HepG2 (cell line): ENCODE measurements around the gene ZBTB18. TPM values are rescaled to one million over a fixed set of nuclear protein-coding genes. Genes with fewer than 3 reads are reported as not detected.

Experiments
- ATAC-seq: fragments of 200-7000 bp; cut with Tn5 transposase; 3 replicates; pipeline ENCODE4 v1.9.1; 2020; ENCODE audit warnings: mild to moderate bottlenecking, moderate library complexity
- BruUV-seq: library from RNA; stranded (reverse); fragments of 400-500 nt; replicated peaks from 2 replicates; lab custom pipeline; 2021; lab: Mats Ljungman, UMichigan
- CTCF ChIA-PET: fragments of 300-600 bp; formaldehyde crosslinking; extraction: SDS; loops from one replicate; lab custom pipeline; 2021; ENCODE audit warnings: low total read pairs, inconsistent platforms, low intra/inter-chr PET ratio; lab: Yijun Ruan, JAX
- POLR2A ChIA-PET: fragments of 350-600 bp; sonication (Branson Sonifier 250); formaldehyde crosslinking; loops from one replicate; lab custom pipeline; 2020; ENCODE audit warnings: antibody characterized with exemption, inconsistent platforms; lab: Yijun Ruan, JAX
- DNase-seq: peaks from one replicate; pipeline ENCODE4 v3.0.0-alpha.2; 2015; ENCODE audit warnings: low spot score
- FAIRE-seq: peaks from 3 replicates; lab custom pipeline; 2011; peaks lifted over from hg19 to GRCh38; lab: Jason Lieb, UNC
- H2AFZ ChIP-seq: one replicate; pipeline ENCODE4 v1.6.1; 2011; ENCODE audit warnings: low read length, inconsistent platforms
- H3K27ac ChIP-seq: fragments of 300-600 bp; 3 replicates; pipeline ENCODE4 v1.8.0; 2011; ENCODE audit warnings: mixed run types, mild to moderate bottlenecking, mixed read lengths, low read length, inconsistent platforms; ENCODE audit not compliant: insufficient read depth; ENCODE audit errors: extremely low read length
- H3K27me3 ChIP-seq, 2 experiments: fragments of 200-600 bp in 1 of 2; 2 replicates in 1 of 2; 3 replicates in 1 of 2; pipeline versions ENCODE4 v1.6.0 to v1.8.0; 2011; ENCODE audit warnings: low read length in 2 of 2, mild to moderate bottlenecking in 2 of 2, moderate library complexity in 2 of 2, inconsistent platforms in 1 of 2; ENCODE audit not compliant: insufficient read depth in 2 of 2, control insufficient read depth in 1 of 2
- H3K36me3 ChIP-seq, 2 experiments: fragments of 200-600 bp in 1 of 2; replicated peaks in 1 of 2; 2 replicates in 1 of 2; 3 replicates in 1 of 2; pipeline versions ENCODE4 v1.5.1 to v1.8.0; 2011; ENCODE audit warnings: low read length in 2 of 2, inconsistent platforms in 1 of 2; ENCODE audit not compliant: insufficient read depth in 2 of 2, control insufficient read depth in 1 of 2
- H3K4me1 ChIP-seq: 2 replicates; pipeline ENCODE4 v1.5.1; 2012; ENCODE audit warnings: low read length, inconsistent platforms; ENCODE audit not compliant: insufficient read depth
- H3K4me2 ChIP-seq: 2 replicates; pipeline ENCODE4 v1.6.0; 2011; ENCODE audit warnings: low read depth, low read length, inconsistent platforms
- H3K4me3 ChIP-seq, 3 experiments: fragments of 200-600 bp in 1 of 3; sonication (generic), shearing (Covaris generic) in 1 of 3; replicated peaks in 1 of 3; 2 replicates each; pipeline ENCODE4 v1.5.1; 2011 to 2016; ENCODE audit warnings: low read length in 3 of 3, inconsistent platforms in 2 of 3, low read depth in 2 of 3, mild to moderate bottlenecking in 2 of 3, control low read depth in 1 of 3, mixed read lengths in 1 of 3; ENCODE audit not compliant: insufficient read depth in 1 of 3
- H3K79me2 ChIP-seq: one replicate; pipeline ENCODE4 v1.6.1; 2011; ENCODE audit warnings: low read length, inconsistent platforms; ENCODE audit not compliant: insufficient read depth
- H3K9ac ChIP-seq: 2 replicates; pipeline ENCODE4 v1.6.0; 2011; ENCODE audit warnings: mild to moderate bottlenecking, low read depth, low read length, inconsistent platforms; ENCODE audit not compliant: insufficient read depth
- H3K9me3 ChIP-seq: 2 replicates; pipeline ENCODE4 v1.5.1; 2012; ENCODE audit warnings: mild to moderate bottlenecking, low read length
- H4K20me1 ChIP-seq: 2 replicates; pipeline ENCODE4 v1.6.0; 2011; ENCODE audit warnings: inconsistent platforms, mild to moderate bottlenecking, low read length, moderate library complexity; ENCODE audit not compliant: insufficient read depth
- CENPBD1 ChIP-seq: sonication (generic); formaldehyde crosslinking; IDR thresholded peaks from 2 replicates; pipeline ENCODE4 v1.8.0; 2022; ENCODE audit warnings: missing genetic modification reagents, low read depth, mild to moderate bottlenecking, borderline replicate concordance
- MATR3 ChIP-seq: sonication (generic); formaldehyde crosslinking; IDR thresholded peaks from 2 replicates; pipeline ENCODE4 v1.4.0; 2020; ENCODE audit warnings: missing genetic modification reagents
- TBX3 ChIP-seq: fragments of 450-650 bp; IDR thresholded peaks from 2 replicates; pipeline ENCODE4 v1.6.1; 2017; ENCODE audit warnings: antibody characterized with exemption, mild to moderate bottlenecking, inconsistent platforms, borderline replicate concordance
- ZIK1 ChIP-seq: sonication (generic); formaldehyde crosslinking; IDR thresholded peaks from 2 replicates; pipeline ENCODE4 v1.5.0; 2020; ENCODE audit warnings: mild to moderate bottlenecking, low read depth, missing genetic modification reagents, borderline replicate concordance
- ZKSCAN1 ChIP-seq: fragments of 150-350 bp; IDR thresholded peaks from 2 replicates; pipeline ENCODE4 v1.6.1; 2014; ENCODE audit warnings: low read length
- ZNF12 ChIP-seq: sonication (generic); formaldehyde crosslinking; IDR thresholded peaks from 2 replicates; pipeline ENCODE4 v1.5.0; 2020; ENCODE audit warnings: missing genetic modification reagents
- ZNF446 ChIP-seq: sonication (generic); formaldehyde crosslinking; IDR thresholded peaks from 2 replicates; pipeline ENCODE4 v1.5.0; 2020; ENCODE audit warnings: mild to moderate bottlenecking, missing genetic modification reagents
- ZNF513 ChIP-seq: sonication (generic); formaldehyde crosslinking; conservative IDR thresholded peaks from 2 replicates; pipeline ENCODE4 v1.5.0; 2020; ENCODE audit warnings: missing genetic modification reagents
- ZNF547 ChIP-seq: sonication (generic); formaldehyde crosslinking; IDR thresholded peaks from 2 replicates; pipeline ENCODE4 v1.5.1; 2020; ENCODE audit warnings: mild to moderate bottlenecking, missing genetic modification reagents
- ZNF747 ChIP-seq: sonication (generic); formaldehyde crosslinking; IDR thresholded peaks from 2 replicates; pipeline ENCODE4 v1.8.1; 2023; ENCODE audit warnings: missing genetic modification reagents, mild to moderate bottlenecking, borderline replicate concordance
- ZNF839 ChIP-seq: sonication (generic); formaldehyde crosslinking; IDR thresholded peaks from 2 replicates; pipeline ENCODE4 v1.4.0; 2020; ENCODE audit warnings: missing genetic modification reagents, mild to moderate bottlenecking, borderline replicate concordance
- WGBS: methylation state at CpG from one replicate; pipeline ENCODE4 v1.1.6; 2017; ENCODE audit warnings: low lambda C conversion rate; 5-methylcytosine and 5-hydroxymethylcytosine counted together
- in situ Hi-C: cut with HindIII; loops from 2 replicates; pipeline ENCODE4 v1.10.0; 2017; ENCODE audit warnings: low pct_unique_long_range_greater_than_20kb; ENCODE audit not compliant: extremely low pct_ligation_motif_present
- intact Hi-C: fragments of 100-400 bp; cut with micrococcal nuclease; formaldehyde crosslinking; loops from one replicate; pipeline ENCODE4 v1.10.0; 2022; ENCODE audit not compliant: unreplicated experiment
- polyA plus RNA-seq, 8 experiments: library from polyadenylated mRNA; depleted of rRNA in 3 of 8; stranded (reverse) in 7 of 8; unstranded in 1 of 8; fragments of >200 nt; fragmentation: Illumina TruSeq in 4 of 8; extraction: Trizol in 4 of 8; gene quantifications; 2 replicates each; pipeline versions ENCODE4 v1.2.1 to v1.2.3, GENCODE V29; 2011 to 2016; ENCODE audit warnings: low read depth in 4 of 8, missing spikeins in 1 of 8, mixed read lengths in 1 of 8; ENCODE audit not compliant: insufficient read depth in 1 of 8
- total RNA-seq, 5 experiments: library from RNA; depleted of rRNA; stranded (reverse); fragments of >200 nt; fragmentation: Illumina TruSeq; extraction: Trizol; gene quantifications; 2 replicates each; pipeline ENCODE4 v1.2.3, GENCODE V29; 2016; ENCODE audit warnings: low read depth in 1 of 5

ZBTB18 gene
- total and polyA plus RNA-seq, 2 of the 13 experiments (the other 11 are each of a cell fraction or from before 2014, with no cell fraction given), result 3.1 to 4.3 TPM

- Histone ChIP-seq H3K4me2 (no peak overlapping the region), H3K9me3 (no peaks in the 10 kb centered on the region), H2AFZ (no peak overlapping the region), H3K9ac (no peak overlapping the region), H3K27ac (no peak overlapping the region), H3K79me2 (no peaks in the 10 kb centered on the region)
- intact Hi-C loops (no loop called here), in situ Hi-C loops (no loop called here)
- BruUV-seq, result no TSS peak
- POLR2A ChIA-PET, result no interaction called here
- no peak for ATAC-seq
- no peak for FAIRE-seq
- no peak for TF ChIP-seq ZNF446 (CRISPR knock-in tag)
- TF ChIP-seq ZNF12 (CRISPR knock-in tag), result no peak
- TF ChIP-seq CENPBD1 (CRISPR knock-in tag), result no peak
- no peak for TF ChIP-seq ZNF513 (CRISPR knock-in tag)
- no peak for TF ChIP-seq ZNF839
- no peak for TF ChIP-seq ZNF747 (CRISPR knock-in tag)
- no peak for TF ChIP-seq ZIK1 (CRISPR knock-in tag)
- TF ChIP-seq ZKSCAN1, result no peak
- TF ChIP-seq ZNF547, result no peak
- TF ChIP-seq TBX3, result no peak
- TF ChIP-seq MATR3, result no peak
- TF ChIP-seq, all 625 proteins: peak for 0
- H3K4me1 ChIP-seq, result no peaks in the 10 kb centered on the region
- CTCF ChIA-PET, result no interaction called here
- no peak for DNase-seq
- H3K27me3 ChIP-seq, result peaks cover 0 to 25% of the 10 kb centered on the region in 2 experiments; a peak in 2 of 5 replicates
- no peaks in the 10 kb centered on the region for H3K36me3 ChIP-seq
- H3K4me3 ChIP-seq, result no peak overlapping the region
- H4K20me1 ChIP-seq, result no peaks in the 10 kb centered on the region
- 38% methylated on average over 3 of the region's 3 CpGs for WGBS
Observed at GRCh38 chr1:244090645-244091044, 39.6 kb downstream of the ZBTB18 start.
